CD14-positive monocyte (primary cell): ENCODE measurements around the gene SLK. TPM values are rescaled to one million over a fixed set of nuclear protein-coding genes. Genes with fewer than 3 reads are reported as not detected.

Experiments
- DNase-seq, 3 donors: peaks; one replicate each; pipeline ENCODE4 v3.0.0-alpha.2; 2011 to 2022
- H2AFZ ChIP-seq: 2 replicates; pipeline ENCODE4 v1.6.0; 2012; ENCODE audit warnings: mild to moderate bottlenecking, low read depth, low read length, inconsistent platforms; ENCODE audit not compliant: insufficient read depth, poor library complexity, severe bottlenecking
- H3K27ac ChIP-seq, 2 donors: 1 replicate in 1 of 2; 2 replicates in 1 of 2; pipeline ENCODE4 v1.5.1; 2012 to 2013; ENCODE audit warnings: low read length in 2 of 2, control low read depth in 1 of 2, inconsistent platforms in 1 of 2, low read depth in 1 of 2, mild to moderate bottlenecking in 1 of 2
- H3K27me3 ChIP-seq, 2 donors: one replicate each; pipeline versions ENCODE4 v1.6.0 to v1.6.1; 2011 to 2013; ENCODE audit warnings: low read length in 2 of 2; ENCODE audit not compliant: control insufficient read depth in 2 of 2, insufficient read depth in 2 of 2
- H3K36me3 ChIP-seq, 2 donors: replicated peaks in 1 of 2; 1 replicate in 1 of 2; 2 replicates in 1 of 2; pipeline versions ENCODE4 v1.5.1 to v1.6.1; 2012 to 2013; ENCODE audit warnings: low read length in 2 of 2, control low read depth in 1 of 2, inconsistent platforms in 1 of 2, mild to moderate bottlenecking in 1 of 2; ENCODE audit not compliant: insufficient read depth in 2 of 2, control insufficient read depth in 1 of 2
- H3K4me1 ChIP-seq, 2 donors: 1 replicate in 1 of 2; 2 replicates in 1 of 2; pipeline versions ENCODE4 v1.5.1 to v1.6.1; 2012 to 2013; ENCODE audit warnings: low read length in 2 of 2, control low read depth in 1 of 2, inconsistent platforms in 1 of 2, mild to moderate bottlenecking in 1 of 2, moderate library complexity in 1 of 2; ENCODE audit not compliant: insufficient read depth in 2 of 2, control insufficient read depth in 1 of 2
- H3K4me2 ChIP-seq: replicated peaks from 2 replicates; pipeline ENCODE3; 2012; ENCODE audit warnings: low read length, moderate library complexity, mild to moderate bottlenecking; ENCODE audit not compliant: poor library complexity, severe bottlenecking; ENCODE audit errors: extremely low read depth
- H3K4me3 ChIP-seq, 3 experiments: fragments of 200-600 bp in 1 of 3; sonication (generic) in 1 of 3; replicated peaks in 1 of 3; 1 replicate in 2 of 3; 2 replicates in 1 of 3; pipeline ENCODE4 v1.5.1; 2011 to 2013; ENCODE audit warnings: low read length in 3 of 3, mild to moderate bottlenecking in 3 of 3, control low read depth in 2 of 3, low read depth in 2 of 3, inconsistent platforms in 1 of 3, moderate library complexity in 1 of 3
- H3K79me2 ChIP-seq: 2 replicates; pipeline ENCODE4 v1.6.0; 2012; ENCODE audit warnings: mild to moderate bottlenecking, control low read depth, inconsistent platforms, low read length, moderate library complexity; ENCODE audit not compliant: insufficient read depth
- H3K9ac ChIP-seq: 2 replicates; pipeline ENCODE4 v1.6.0; 2017; ENCODE audit warnings: low read length, mild to moderate bottlenecking; ENCODE audit not compliant: insufficient read depth, poor library complexity, severe bottlenecking
- H3K9me3 ChIP-seq, 2 donors: replicated peaks in 1 of 2; 1 replicate in 1 of 2; 2 replicates in 1 of 2; pipeline versions ENCODE4 v1.5.1 to v1.6.1; 2012 to 2013; ENCODE audit warnings: low read length in 2 of 2, control low read depth in 1 of 2; ENCODE audit not compliant: control insufficient read depth in 1 of 2, insufficient read depth in 1 of 2
- H4K20me1 ChIP-seq: 2 replicates; pipeline ENCODE4 v1.6.0; 2012; ENCODE audit warnings: mild to moderate bottlenecking, low read length, control low read depth, moderate library complexity; ENCODE audit not compliant: insufficient read depth
- H3K27ac Mint-ChIP-seq, 7 donors: one replicate each; pipeline ENCODE4 v1.8.0; 2020; ENCODE audit warnings: mild to moderate bottlenecking in 7 of 7, mixed read lengths in 7 of 7, moderate library complexity in 6 of 7, inconsistent platforms in 2 of 7
- H3K27me3 Mint-ChIP-seq, 3 donors: one replicate each; pipeline ENCODE4 v1.8.0; 2021 to 2022; ENCODE audit warnings: low read depth in 3 of 3, mild to moderate bottlenecking in 3 of 3, mixed read lengths in 3 of 3, moderate library complexity in 3 of 3, inconsistent platforms in 1 of 3
- H3K36me3 Mint-ChIP-seq, 2 donors: one replicate each; pipeline ENCODE4 v1.8.0; 2020; ENCODE audit warnings: mixed read lengths in 2 of 2, inconsistent platforms in 1 of 2, mild to moderate bottlenecking in 1 of 2
- H3K4me1 Mint-ChIP-seq: one replicate; pipeline ENCODE4 v1.8.0; 2020; ENCODE audit warnings: mild to moderate bottlenecking, mixed read lengths
- H3K4me3 Mint-ChIP-seq, 2 donors: one replicate each; pipeline ENCODE4 v1.8.0; 2020; ENCODE audit warnings: mild to moderate bottlenecking in 2 of 2, mixed read lengths in 2 of 2, moderate library complexity in 1 of 2
- H3K9me3 Mint-ChIP-seq, 7 donors: one replicate each; pipeline ENCODE4 v1.8.0; 2020 to 2022; ENCODE audit warnings: mixed read lengths in 7 of 7, mild to moderate bottlenecking in 6 of 7, moderate library complexity in 6 of 7, inconsistent platforms in 2 of 7
- CTCF ChIP-seq: fragments of 200-600 bp; IDR thresholded peaks from one replicate; pipeline ENCODE4 v1.8.0; 2022; ENCODE audit warnings: antibody characterized with exemption, mild to moderate bottlenecking
- WGBS: methylation state at CpG from one replicate; pipeline ENCODE4 v1.1.5; 2013; ENCODE audit warnings: missing lambda C conversion rate; ENCODE audit not compliant: insufficient coverage; 5-methylcytosine and 5-hydroxymethylcytosine counted together
- intact Hi-C, 2 donors: fragments of 100-400 bp; cut with micrococcal nuclease; formaldehyde crosslinking; loops; one replicate each; pipeline versions ENCODE4 v1.15.0 to v1.15.1; 2023
- polyA plus RNA-seq, 3 donors: library from polyadenylated mRNA; depleted of rRNA in 1 of 3; unstranded in 2 of 3; stranded (reverse) in 1 of 3; fragments of 300-500 nt in 2 of 3; fragments of >200 nt in 1 of 3; fragmentation: Illumina TruSeq in 2 of 3; gene quantifications; 1 replicate in 2 of 3; 2 replicates in 1 of 3; pipeline ENCODE4 v1.2.3, GENCODE V29; 2012 to 2021

The SLK gene
- polyA plus RNA-seq, 3 donors: 2.9 to 6.5 (median 4.4) TPM

- DNase-seq: no peak
- Histone ChIP-seq H3K27ac (no peak overlapping the region), H4K20me1 (no peaks in the 10 kb centered on the region), H2AFZ (no peak overlapping the region), H3K4me2 (no peak overlapping the region), H3K36me3 (peaks cover 41 to 77% of the 10 kb centered on the region in 2 donors), H3K4me3 (no peak overlapping the region), H3K79me2 (no peaks in the 10 kb centered on the region), H3K9ac (no peak overlapping the region), H3K4me1 (no peaks in the 10 kb centered on the region), H3K9me3 (no peaks in the 10 kb centered on the region), H3K27me3 (no peaks in the 10 kb centered on the region)
- no peak overlapping the region for H3K27ac Mint-ChIP-seq
- H3K4me3 Mint-ChIP-seq: no peak overlapping the region
- WGBS: 96% methylated on average over 3 of the region's 4 CpGs
- H3K4me1 Mint-ChIP-seq: no peaks in the 10 kb centered on the region
- intact Hi-C loops: no loop called here
- H3K27me3 Mint-ChIP-seq: no peaks in the 10 kb centered on the region
- no peak for TF ChIP-seq CTCF
- no peaks in the 10 kb centered on the region for H3K9me3 Mint-ChIP-seq
- peaks cover 35 to 44% of the 10 kb centered on the region in 2 donors for H3K36me3 Mint-ChIP-seq
Observed at GRCh38 chr10:104013489-104013888, 46.5 kb downstream of the SLK start.

- no peak overlapping the region for H3K27ac Mint-ChIP-seq
- H3K79me2 ChIP-seq: no peaks in the 10 kb centered on the region
- H3K36me3 Mint-ChIP-seq: peaks cover 37 to 49% of the 10 kb centered on the region in 2 donors
- H3K4me1 Mint-ChIP-seq: no peaks in the 10 kb centered on the region
- no peak overlapping the region for H3K9ac ChIP-seq
- H3K27me3 Mint-ChIP-seq: no peaks in the 10 kb centered on the region
- H2AFZ ChIP-seq: no peak overlapping the region
- no peaks in the 10 kb centered on the region for H3K27me3 ChIP-seq
- no peak overlapping the region for H3K27ac ChIP-seq
- H3K4me1 ChIP-seq: no peaks in the 10 kb centered on the region
- no peaks in the 10 kb centered on the region for H3K9me3 Mint-ChIP-seq
- no peak for TF ChIP-seq CTCF
- WGBS: no CpG with 5 or more reads among the region's 2 CpGs
- no peak overlapping the region for H3K4me2 ChIP-seq
- H3K9me3 ChIP-seq: no peaks in the 10 kb centered on the region
- H3K4me3 Mint-ChIP-seq: no peak overlapping the region
- H3K4me3 ChIP-seq: no peak overlapping the region
- peaks cover 40 to 77% of the 10 kb centered on the region in 2 donors for H3K36me3 ChIP-seq
- no peaks in the 10 kb centered on the region for H4K20me1 ChIP-seq
- DNase-seq: no peak
- intact Hi-C loops: no loop called here
Observed at GRCh38 chr10:104014176-104014575, 47.2 kb downstream of the SLK start.
